ENCODE data around the gene NDUFC2. TPM values are rescaled to one million over a fixed set of nuclear protein-coding genes. Genes with fewer than 3 reads are reported as not detected.

The NDUFC2 gene
- total RNA-seq, 4 donors from 2014 or later = 10.2 to 137 (median 66.7) TPM

DNA sequence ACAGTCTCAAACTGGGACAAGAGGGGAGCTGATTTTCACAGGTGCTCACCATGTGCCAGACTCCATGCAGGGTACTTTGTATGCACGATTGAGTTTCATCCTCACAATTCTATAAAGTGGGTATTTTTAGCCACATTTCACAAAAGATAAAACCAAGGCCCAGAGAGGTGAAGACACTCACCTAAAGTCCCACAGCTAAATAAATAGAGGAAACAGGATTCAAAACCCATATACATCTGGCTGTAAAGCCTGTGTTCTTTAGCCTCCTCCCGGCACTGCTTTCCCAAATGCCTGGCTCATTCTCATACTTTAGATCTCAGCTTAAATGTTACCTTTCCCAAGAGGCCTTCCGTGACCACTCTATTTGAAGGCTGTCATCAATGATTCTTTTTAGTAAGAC, 43.3 kb downstream of the NDUFC2 start:
- Histone ChIP-seq H3K36me3 (no peaks in the 10 kb centered on the region), H3K9me3 (no peaks in the 10 kb centered on the region), H3K4me1 (no peaks in the 10 kb centered on the region), H3K4me3 (no peak overlapping the region), H3K27me3 (no peaks in the 10 kb centered on the region), H3K27ac (no peak overlapping the region)
- intact Hi-C loops (cut with DNase I; ENCODE audit: low total_unique reads) = no loop called here
- TF ChIP-seq POLR2A (IDR thresholded peaks at IDR 0.05) (no peak), CTCF (IDR thresholded peaks at IDR 0.05) (no peak)
- no peak for DNase-seq

- no peaks in the 10 kb centered on the region for H3K4me1 ChIP-seq
- H3K27me3 ChIP-seq = no peaks in the 10 kb centered on the region
- no peak for DNase-seq
- TF ChIP-seq CTCF (IDR thresholded peaks at IDR 0.05) (no peak), POLR2A (IDR thresholded peaks at IDR 0.05) (no peak)
- H3K4me3 ChIP-seq = no peak overlapping the region
- no peaks in the 10 kb centered on the region for H3K9me3 ChIP-seq
- intact Hi-C loops (cut with DNase I; ENCODE audit: low total_unique reads) = no loop called here
- H3K36me3 ChIP-seq = no peaks in the 10 kb centered on the region
- no peak overlapping the region for H3K27ac ChIP-seq
These were observed 45.0 kb downstream of the NDUFC2 start for GRCh38 chr11:78034623-78035022.

DNA sequence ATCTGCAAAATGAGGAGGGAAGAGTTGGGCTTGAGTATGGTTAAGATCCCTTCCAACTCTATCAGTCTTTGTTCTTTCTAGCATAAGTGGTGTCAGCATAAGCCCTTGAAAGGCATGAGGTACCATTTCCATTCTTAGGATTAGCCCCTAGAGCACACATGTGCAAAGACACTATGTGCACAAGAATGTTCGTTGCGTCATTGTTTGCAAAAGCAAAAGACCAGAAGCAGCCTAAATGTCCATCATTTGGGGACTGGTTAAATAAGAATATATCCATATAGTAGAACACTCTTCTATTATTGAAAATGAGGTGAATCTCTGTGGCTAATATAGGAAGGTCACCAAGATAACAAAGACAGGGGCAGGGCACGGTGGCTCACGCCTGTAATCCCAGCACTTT, 46.6 kb downstream of the NDUFC2 start:
- H3K9me3 ChIP-seq = no peaks in the 10 kb centered on the region
- H3K4me3 ChIP-seq = no peak overlapping the region
- no peak overlapping the region for H3K27ac ChIP-seq
- TF ChIP-seq POLR2A (IDR thresholded peaks at IDR 0.05) (no peak), CTCF (IDR thresholded peaks at IDR 0.05) (no peak)
- intact Hi-C loops (cut with DNase I; ENCODE audit: low total_unique reads) = no loop called here
- DNase-seq = no peak
- H3K4me1 ChIP-seq = no peaks in the 10 kb centered on the region
- H3K36me3 ChIP-seq = no peaks in the 10 kb centered on the region
- no peaks in the 10 kb centered on the region for H3K27me3 ChIP-seq

DNA sequence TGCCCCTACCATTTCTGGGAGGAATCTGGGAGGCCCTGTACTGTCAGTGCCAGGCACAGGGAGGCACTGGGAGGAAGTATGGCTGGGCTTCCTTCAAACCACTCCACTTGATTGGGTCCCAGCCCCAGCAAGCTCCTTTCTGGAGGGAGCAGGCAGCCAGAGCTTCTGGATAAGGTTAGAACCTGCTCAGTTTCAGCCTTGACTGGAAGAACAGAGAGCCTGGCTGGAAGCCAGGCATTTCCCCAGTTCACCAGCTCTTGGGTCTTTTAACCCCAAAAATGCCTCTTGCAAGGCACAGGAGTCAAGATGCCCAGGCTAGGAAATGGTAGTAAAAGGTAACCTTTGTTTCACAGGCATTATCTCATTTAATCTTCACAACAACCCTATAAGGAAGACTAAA, 47.6 kb downstream of the NDUFC2 start:
- no peak for DNase-seq
- Histone ChIP-seq H3K4me3 (no peak overlapping the region), H3K27me3 (no peaks in the 10 kb centered on the region), H3K36me3 (no peaks in the 10 kb centered on the region), H3K4me1 (no peaks in the 10 kb centered on the region), H3K9me3 (no peaks in the 10 kb centered on the region), H3K27ac (no peak overlapping the region)
- intact Hi-C loops (cut with DNase I; ENCODE audit: low total_unique reads) = no loop called here
- TF ChIP-seq POLR2A (IDR thresholded peaks at IDR 0.05) (no peak), CTCF (IDR thresholded peaks at IDR 0.05) (no peak)

DNA sequence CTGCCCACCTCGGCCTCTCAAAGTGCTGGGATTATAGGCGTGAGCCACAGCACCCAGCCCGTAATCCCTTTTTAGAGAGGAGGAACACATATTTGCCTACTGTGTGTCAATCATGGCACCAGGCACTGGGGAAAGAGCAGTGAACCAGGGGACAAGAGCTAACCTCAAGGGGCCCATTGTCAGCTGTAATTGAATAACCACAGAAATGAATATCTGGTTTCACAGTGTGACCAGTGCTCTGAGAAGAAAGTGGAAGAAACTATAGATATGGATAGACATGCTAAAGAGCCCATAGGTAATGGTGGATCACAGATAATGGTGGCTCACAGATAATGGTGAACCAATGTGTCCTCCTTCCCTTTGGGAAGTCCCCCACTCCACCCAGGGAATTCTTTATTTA, 48.0 kb downstream of the NDUFC2 start:
- Histone ChIP-seq H3K27me3 (no peaks in the 10 kb centered on the region), H3K36me3 (no peaks in the 10 kb centered on the region), H3K9me3 (no peaks in the 10 kb centered on the region), H3K4me3 (no peak overlapping the region), H3K4me1 (no peaks in the 10 kb centered on the region), H3K27ac (no peak overlapping the region)
- intact Hi-C loops (cut with DNase I; ENCODE audit: low total_unique reads) = no loop called here
- DNase-seq = no peak
- TF ChIP-seq POLR2A (IDR thresholded peaks at IDR 0.05) (no peak), CTCF (IDR thresholded peaks at IDR 0.05) (no peak)
